ENCODE measurements around the gene SMIM20.

GRCh38 chr4:25915353-25915705 is 1.3 kb downstream of the SMIM20 start:
- TF ChIP-seq CTCF (IDR thresholded peaks at IDR 0.05) (no peak), POLR2A (IDR thresholded peaks at IDR 0.05) (no peak)

All from adrenal gland (tissue), 5 donors.